Mesodermal cell (in vitro differentiated cells): ENCODE measurements around the gene KLHL35.

Experiments used
- H3K27ac ChIP-seq: 2 replicates; pipeline ENCODE4 v1.7.0; 2013; ENCODE audit warnings: mild to moderate bottlenecking, low read depth, low read length, moderate library complexity; ENCODE audit not compliant: severe bottlenecking
- H3K36me3 ChIP-seq: 2 replicates; pipeline ENCODE4 v1.7.1; 2013; ENCODE audit warnings: mild to moderate bottlenecking, low read length, moderate library complexity; ENCODE audit not compliant: control insufficient read depth, insufficient read depth
- H3K4me1 ChIP-seq: one replicate; pipeline ENCODE4 v1.7.1; 2013; ENCODE audit warnings: mild to moderate bottlenecking, low read length; ENCODE audit not compliant: insufficient read depth, control insufficient read depth, poor library complexity, severe bottlenecking
- H3K4me3 ChIP-seq: 2 replicates; pipeline ENCODE4 v1.7.0; 2013; ENCODE audit warnings: low read length, control low read depth, mild to moderate bottlenecking; ENCODE audit not compliant: insufficient read depth, poor library complexity, severe bottlenecking; ENCODE audit errors: extremely low read depth
- H3K9me3 ChIP-seq: 2 replicates; pipeline ENCODE4 v1.7.1; 2013; ENCODE audit warnings: mild to moderate bottlenecking, low read length, moderate library complexity; ENCODE audit not compliant: control insufficient read depth
- WGBS, 2 experiments: methylation state at CpG; one replicate each; pipeline ENCODE4 v1.1.5; 2013; ENCODE audit warnings: missing lambda C conversion rate in 2 of 2; ENCODE audit not compliant: insufficient coverage in 2 of 2; 5-methylcytosine and 5-hydroxymethylcytosine counted together

Gene KLHL35

GRCh38 chr11:75450826-75451821, 18.1 kb upstream of the KLHL35 start:
- Histone ChIP-seq H3K27ac (no peak overlapping the region), H3K9me3 (no peaks in the 10 kb centered on the region), H3K4me3 (no peak overlapping the region), H3K4me1 (peaks cover 2% of the 10 kb centered on the region), H3K36me3 (peaks cover 3% of the 10 kb centered on the region)
- WGBS, 2 experiments: 69 to 76% methylated on average over 42 to 44 of the region's 46 CpGs

- WGBS, 2 experiments: 92 to 96% methylated on average over 7 of the region's 7 CpGs
- H3K4me3 ChIP-seq: no peak overlapping the region
- H3K9me3 ChIP-seq: no peaks in the 10 kb centered on the region
- peaks cover 2% of the 10 kb centered on the region for H3K4me1 ChIP-seq
- no peak overlapping the region for H3K27ac ChIP-seq
- peaks cover 3% of the 10 kb centered on the region for H3K36me3 ChIP-seq
Measured at GRCh38 chr11:75450236-75450635, 17.2 kb upstream of the KLHL35 start.

- H3K9me3 ChIP-seq: no peaks in the 10 kb centered on the region
- H3K4me1 ChIP-seq: peaks cover 2% of the 10 kb centered on the region
- no peak overlapping the region for H3K4me3 ChIP-seq
- WGBS, 2 experiments: 89 to 93% methylated on average over 9 to 10 of the region's 11 CpGs
- H3K27ac ChIP-seq: no peak overlapping the region
- H3K36me3 ChIP-seq: peaks cover 3% of the 10 kb centered on the region
Measured at GRCh38 chr11:75449776-75450175, 16.8 kb upstream of the KLHL35 start.

GRCh38 chr11:75449271-75449670, 16.3 kb upstream of the KLHL35 start:
- WGBS, 2 experiments: 86 to 88% methylated on average over 8 to 9 of the region's 10 CpGs
- Histone ChIP-seq H3K27ac (no peak overlapping the region), H3K4me1 (peaks cover 2% of the 10 kb centered on the region), H3K36me3 (peaks cover 3% of the 10 kb centered on the region), H3K9me3 (no peaks in the 10 kb centered on the region), H3K4me3 (no peak overlapping the region)

GRCh38 chr11:75447415-75447814, 14.4 kb upstream of the KLHL35 start:
- Histone ChIP-seq H3K4me1 (peaks cover 2% of the 10 kb centered on the region), H3K4me3 (no peak overlapping the region), H3K27ac (no peak overlapping the region), H3K9me3 (no peaks in the 10 kb centered on the region), H3K36me3 (peaks cover 3% of the 10 kb centered on the region)
- 78 to 100% methylated on average over 2 to 3 of the region's 5 CpGs for WGBS, 2 experiments

- H3K9me3 ChIP-seq: no peaks in the 10 kb centered on the region
- WGBS, 2 experiments: 31 to 50% methylated on average over 2 to 4 of the region's 6 CpGs
- H3K4me3 ChIP-seq: no peak overlapping the region
- peaks cover 2% of the 10 kb centered on the region for H3K4me1 ChIP-seq
- no peak overlapping the region for H3K27ac ChIP-seq
- no peaks in the 10 kb centered on the region for H3K36me3 ChIP-seq
Measured at GRCh38 chr11:75445315-75445953, 12.4 kb upstream of the KLHL35 start.

GRCh38 chr11:75443043-75443442, 10.0 kb upstream of the KLHL35 start:
- H3K27ac ChIP-seq: no peak overlapping the region
- no peaks in the 10 kb centered on the region for H3K36me3 ChIP-seq
- no peaks in the 10 kb centered on the region for H3K9me3 ChIP-seq
- H3K4me1 ChIP-seq: peaks cover 2% of the 10 kb centered on the region
- H3K4me3 ChIP-seq: no peak overlapping the region
- WGBS, 2 experiments: 86 to 94% methylated on average over 10 of the region's 12 CpGs

- Histone ChIP-seq H3K4me3 (no peak overlapping the region), H3K27ac (no peak overlapping the region), H3K4me1 (no peaks in the 10 kb centered on the region), H3K36me3 (no peaks in the 10 kb centered on the region), H3K9me3 (no peaks in the 10 kb centered on the region)
- 92 to 93% methylated on average over 13 to 15 of the region's 15 CpGs for WGBS, 2 experiments
Measured at GRCh38 chr11:75442161-75442885, 9.3 kb upstream of the KLHL35 start.

- Histone ChIP-seq H3K36me3 (no peaks in the 10 kb centered on the region), H3K27ac (no peak overlapping the region), H3K4me1 (no peaks in the 10 kb centered on the region), H3K4me3 (no peak overlapping the region), H3K9me3 (no peaks in the 10 kb centered on the region)
- WGBS, 2 experiments: 94 to 95% methylated on average over 4 to 7 of the region's 7 CpGs
Measured at GRCh38 chr11:75441804-75442132, 8.8 kb upstream of the KLHL35 start.

GRCh38 chr11:75440960-75441803, 8.2 kb upstream of the KLHL35 start:
- no peaks in the 10 kb centered on the region for H3K36me3 ChIP-seq
- no peak overlapping the region for H3K4me3 ChIP-seq
- no peaks in the 10 kb centered on the region for H3K9me3 ChIP-seq
- H3K4me1 ChIP-seq: no peaks in the 10 kb centered on the region
- H3K27ac ChIP-seq: no peak overlapping the region
- WGBS, 2 experiments: 92 to 93% methylated on average over 16 to 22 of the region's 27 CpGs
